ENCODE data around the gene HES5. TPM values are rescaled to one million over a fixed set of nuclear protein-coding genes. Genes with fewer than 3 reads are reported as not detected.

Gene HES5
- total and polyA plus RNA-seq, 2 of the 13 experiments (the other 11 are each of a cell fraction or from before 2014, with no cell fraction given): not detected

GRCh38 chr1:2543543-2544092 is 13.6 kb upstream of the HES5 start (continued):
- TF ChIP-seq ZNF609 (CRISPR knock-in tag; IDR thresholded peaks at IDR 0.05; ENCODE audit: borderline replicate concordance): 0 out of 2 replicates have a peak, but pooled peaks have one; percentile 32
- TF ChIP-seq NFKBIZ (CRISPR knock-in tag; IDR thresholded peaks at IDR 0.05): no peak
- TF ChIP-seq IRF2 (CRISPR knock-in tag; IDR thresholded peaks at IDR 0.05): no peak
- no peak for TF ChIP-seq ZKSCAN1 (IDR thresholded peaks at IDR 0.05; ENCODE audit: low read length)
- TF ChIP-seq HNF1A (IDR thresholded peaks at IDR 0.05; ENCODE audit: low read depth): no peak
- peak; percentile 49; the same call in 1 of the 2 replicates for TF ChIP-seq HNF1A (CRISPR knock-in tag; IDR thresholded peaks at IDR 0.05; ENCODE audit: borderline replicate concordance)
- no peak for TF ChIP-seq HMGA1 (CRISPR knock-in tag; conservative IDR thresholded peaks at IDR 0.05)
- no peak for TF ChIP-seq BATF2 (CRISPR knock-in tag; IDR thresholded peaks at IDR 0.05)
- TF ChIP-seq BHLHE40 (IDR thresholded peaks at IDR 0.05; ENCODE audit: low read length): no peak
- TF ChIP-seq TSC22D2 (CRISPR knock-in tag; IDR thresholded peaks at IDR 0.05; ENCODE audit: borderline replicate concordance): no peak
- TF ChIP-seq MED13 (CRISPR knock-in tag; IDR thresholded peaks at IDR 0.05): no peak
- no peak for TF ChIP-seq GATAD1 (CRISPR knock-in tag; IDR thresholded peaks at IDR 0.05)
- TF ChIP-seq ZNF567 (CRISPR knock-in tag; IDR thresholded peaks at IDR 0.05; ENCODE audit: borderline replicate concordance): no peak
- no peak for TF ChIP-seq PLSCR1 (CRISPR knock-in tag; IDR thresholded peaks at IDR 0.05; ENCODE audit: borderline replicate concordance)
- no peak for TF ChIP-seq SOX13 (IDR thresholded peaks at IDR 0.05)
- TF ChIP-seq SOX13 (CRISPR knock-in tag; conservative IDR thresholded peaks at IDR 0.05 in 1 of 2, IDR thresholded peaks at IDR 0.05 in 1 of 2): no peak
- peak; percentile 58 for TF ChIP-seq ZFX (CRISPR knock-in tag; IDR thresholded peaks at IDR 0.05; ENCODE audit: low read depth)

Measured in HepG2 (cell line).